Right lung (tissue), 5 donors: ENCODE measurements around the gene CLVS2. TPM values are rescaled to one million over a fixed set of nuclear protein-coding genes. Genes with fewer than 3 reads are reported as not detected.

Source experiments
- polyA plus RNA-seq, 5 donors: library from polyadenylated mRNA; unstranded; fragments of 120-200 nt; gene quantifications; one replicate each; pipeline versions ENCODE4 v1.2.1 to v1.2.3, GENCODE V29; 2013; ENCODE audit warnings: inconsistent platforms in 1 of 5, low replicate concordance in 1 of 5; ENCODE audit not compliant: insufficient read length in 5 of 5, insufficient read depth in 1 of 5

Gene CLVS2
- polyA plus RNA-seq, 5 donors: 0.07 to 0.46 (median 0.34) TPM

Other genes starting within 250 kb of the CLVS2 start
- gene FABP7, start 216.5 kb upstream of the CLVS2 start, polyA plus RNA-seq: 10 to 100 TPM in 4 of 5 donors, 1 to 10 TPM in 1; 5.9 to 26.0 (median 20.4) TPM
- gene SMPDL3A, start 207.0 kb upstream of the CLVS2 start, polyA plus RNA-seq: 10 to 100 TPM; 38.8 to 53.7 (median 46.9) TPM